Measurements from ENCODE around the gene MCM10.

- no peak for TF ChIP-seq POLR2AphosphoS5 (IDR thresholded peaks at IDR 0.05)
- TF ChIP-seq CTCF (IDR thresholded peaks at IDR 0.05): no peak
- TF ChIP-seq EP300 (IDR thresholded peaks at IDR 0.05): no peak
- no peak for TF ChIP-seq POLR2A (IDR thresholded peaks at IDR 0.05)
These were observed 17.6 kb upstream of the MCM10 start for GRCh38 chr10:13143766-13144165.
